Limb (tissue), 2 donors: ENCODE results near the gene TNKS1BP1.
"Not testable (repeated sequence)": the region's sequence is repeated elsewhere in the genome, so short reads cannot be mapped to it uniquely, and the experiment has no call there.

ENCODE experiments used
- DNase-seq, 2 donors: peaks; one replicate each; pipeline ENCODE4 v3.0.0-alpha.2; 2016; ENCODE audit errors: extremely low spot score in 2 of 2

TNKS1BP1 gene, protein sequence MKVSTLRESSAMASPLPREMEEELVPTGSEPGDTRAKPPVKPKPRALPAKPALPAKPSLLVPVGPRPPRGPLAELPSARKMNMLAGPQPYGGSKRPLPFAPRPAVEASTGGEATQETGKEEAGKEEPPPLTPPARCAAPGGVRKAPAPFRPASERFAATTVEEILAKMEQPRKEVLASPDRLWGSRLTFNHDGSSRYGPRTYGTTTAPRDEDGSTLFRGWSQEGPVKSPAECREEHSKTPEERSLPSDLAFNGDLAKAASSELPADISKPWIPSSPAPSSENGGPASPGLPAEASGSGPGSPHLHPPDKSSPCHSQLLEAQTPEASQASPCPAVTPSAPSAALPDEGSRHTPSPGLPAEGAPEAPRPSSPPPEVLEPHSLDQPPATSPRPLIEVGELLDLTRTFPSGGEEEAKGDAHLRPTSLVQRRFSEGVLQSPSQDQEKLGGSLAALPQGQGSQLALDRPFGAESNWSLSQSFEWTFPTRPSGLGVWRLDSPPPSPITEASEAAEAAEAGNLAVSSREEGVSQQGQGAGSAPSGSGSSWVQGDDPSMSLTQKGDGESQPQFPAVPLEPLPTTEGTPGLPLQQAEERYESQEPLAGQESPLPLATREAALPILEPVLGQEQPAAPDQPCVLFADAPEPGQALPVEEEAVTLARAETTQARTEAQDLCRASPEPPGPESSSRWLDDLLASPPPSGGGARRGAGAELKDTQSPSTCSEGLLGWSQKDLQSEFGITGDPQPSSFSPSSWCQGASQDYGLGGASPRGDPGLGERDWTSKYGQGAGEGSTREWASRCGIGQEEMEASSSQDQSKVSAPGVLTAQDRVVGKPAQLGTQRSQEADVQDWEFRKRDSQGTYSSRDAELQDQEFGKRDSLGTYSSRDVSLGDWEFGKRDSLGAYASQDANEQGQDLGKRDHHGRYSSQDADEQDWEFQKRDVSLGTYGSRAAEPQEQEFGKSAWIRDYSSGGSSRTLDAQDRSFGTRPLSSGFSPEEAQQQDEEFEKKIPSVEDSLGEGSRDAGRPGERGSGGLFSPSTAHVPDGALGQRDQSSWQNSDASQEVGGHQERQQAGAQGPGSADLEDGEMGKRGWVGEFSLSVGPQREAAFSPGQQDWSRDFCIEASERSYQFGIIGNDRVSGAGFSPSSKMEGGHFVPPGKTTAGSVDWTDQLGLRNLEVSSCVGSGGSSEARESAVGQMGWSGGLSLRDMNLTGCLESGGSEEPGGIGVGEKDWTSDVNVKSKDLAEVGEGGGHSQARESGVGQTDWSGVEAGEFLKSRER (N-terminal part only)

DNA sequence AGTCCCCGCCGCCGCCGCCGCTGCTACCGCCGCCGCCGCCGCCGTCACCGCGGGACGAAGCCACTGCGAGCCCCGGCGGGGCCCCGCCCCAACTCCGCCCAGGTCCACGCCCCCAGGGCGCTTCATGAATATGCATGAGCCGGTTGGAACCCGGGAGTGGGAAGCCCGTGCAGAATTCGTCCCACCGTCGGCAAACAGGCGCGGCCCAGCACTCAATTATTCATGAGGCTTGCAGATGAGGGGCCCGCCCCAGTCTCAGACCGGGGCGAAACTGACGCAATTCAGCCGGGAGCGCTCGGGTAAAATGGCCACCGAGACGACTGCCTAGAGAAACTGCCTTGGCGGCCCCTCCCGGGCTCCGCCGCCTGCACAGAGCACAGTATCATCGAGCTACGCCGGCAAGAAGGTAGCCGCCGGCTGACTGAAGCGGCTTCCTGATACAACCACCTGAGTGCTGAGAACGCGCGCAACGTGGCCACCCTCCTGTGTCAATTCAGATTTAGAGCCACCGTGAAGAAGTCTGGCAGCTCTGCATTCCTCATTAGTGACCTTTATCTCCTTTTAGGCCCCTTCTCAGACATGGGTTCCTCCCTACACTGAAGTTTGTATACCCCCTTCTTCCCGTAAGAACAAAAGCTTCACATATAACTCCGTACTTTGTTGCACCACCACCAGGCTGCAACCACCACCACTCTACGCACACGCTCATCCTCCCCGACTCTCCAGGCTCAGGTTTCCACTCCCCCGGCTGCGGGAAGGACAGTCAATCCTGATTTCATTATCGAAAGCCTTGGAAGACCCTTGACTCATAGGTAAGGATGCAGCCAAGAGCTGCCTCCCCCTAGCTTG, at the start of gene TNKS1BP1:
TSS of gene TNKS1BP1 (minus strand) at position 67 of the 849 bp plus-strand sequence. CDS start 3,067 bp downstream, outside the sequence.
- DNase-seq, result peak; percentile 96

GRCh38 chr11:57373146-57373545, 48.4 kb upstream of the TNKS1BP1 start:
- no peak for DNase-seq

- DNase-seq, result no peak
Measured at GRCh38 chr11:57370941-57371340, 46.2 kb upstream of the TNKS1BP1 start.

GRCh38 chr11:57370251-57370650, 45.5 kb upstream of the TNKS1BP1 start:
- no peak for DNase-seq

- no peak for DNase-seq
Measured at GRCh38 chr11:57368845-57369232, 44.1 kb upstream of the TNKS1BP1 start.

DNA sequence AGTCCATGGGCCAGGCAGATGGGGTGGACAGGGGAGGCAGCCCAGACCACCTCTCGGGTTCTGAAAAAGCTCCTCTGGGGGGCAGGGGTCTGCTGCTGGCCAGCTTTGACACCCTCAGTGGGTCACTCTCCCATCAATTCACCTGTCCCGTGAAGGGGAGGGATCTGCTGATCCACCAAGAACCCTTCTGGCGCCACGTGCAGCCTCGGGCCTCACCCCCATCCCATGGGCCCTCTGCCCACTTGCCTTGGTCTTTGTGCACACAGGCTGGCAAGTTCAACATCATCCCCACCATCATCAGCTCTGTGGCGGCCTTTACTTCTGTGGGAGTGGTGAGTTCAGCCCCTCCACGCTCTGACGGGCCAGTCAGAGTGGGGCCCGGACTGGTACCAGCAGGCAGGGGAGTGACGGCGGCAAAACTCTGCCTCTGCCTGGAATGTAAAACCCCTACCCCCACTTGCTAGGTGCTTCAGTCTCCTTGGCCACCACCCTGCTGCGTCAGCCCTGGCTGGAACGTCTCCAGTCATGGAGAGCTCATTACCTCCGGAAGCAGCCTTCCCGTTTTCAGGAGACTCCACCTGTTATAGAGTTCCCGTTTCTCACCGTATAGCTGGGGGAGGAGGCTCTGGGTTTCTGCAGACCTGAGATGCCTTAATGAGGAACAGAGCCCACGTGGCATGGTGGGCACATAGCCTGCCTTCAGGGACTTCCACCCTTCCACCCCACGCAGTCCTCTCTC, 43.5 kb upstream of the TNKS1BP1 start:
- no peak for DNase-seq

- no peak for DNase-seq
Measured at GRCh38 chr11:57364851-57365660, 40.3 kb upstream of the TNKS1BP1 start.

GRCh38 chr11:57363131-57364080, 38.7 kb upstream of the TNKS1BP1 start:
- no peak for DNase-seq

- DNase-seq, result no peak
Measured at GRCh38 chr11:57361926-57362325, 37.2 kb upstream of the TNKS1BP1 start.

GRCh38 chr11:57361420-57361819, 36.7 kb upstream of the TNKS1BP1 start:
- DNase-seq, result not testable (repeated sequence)

GRCh38 chr11:57360991-57361390, 36.2 kb upstream of the TNKS1BP1 start:
- no peak for DNase-seq

DNA sequence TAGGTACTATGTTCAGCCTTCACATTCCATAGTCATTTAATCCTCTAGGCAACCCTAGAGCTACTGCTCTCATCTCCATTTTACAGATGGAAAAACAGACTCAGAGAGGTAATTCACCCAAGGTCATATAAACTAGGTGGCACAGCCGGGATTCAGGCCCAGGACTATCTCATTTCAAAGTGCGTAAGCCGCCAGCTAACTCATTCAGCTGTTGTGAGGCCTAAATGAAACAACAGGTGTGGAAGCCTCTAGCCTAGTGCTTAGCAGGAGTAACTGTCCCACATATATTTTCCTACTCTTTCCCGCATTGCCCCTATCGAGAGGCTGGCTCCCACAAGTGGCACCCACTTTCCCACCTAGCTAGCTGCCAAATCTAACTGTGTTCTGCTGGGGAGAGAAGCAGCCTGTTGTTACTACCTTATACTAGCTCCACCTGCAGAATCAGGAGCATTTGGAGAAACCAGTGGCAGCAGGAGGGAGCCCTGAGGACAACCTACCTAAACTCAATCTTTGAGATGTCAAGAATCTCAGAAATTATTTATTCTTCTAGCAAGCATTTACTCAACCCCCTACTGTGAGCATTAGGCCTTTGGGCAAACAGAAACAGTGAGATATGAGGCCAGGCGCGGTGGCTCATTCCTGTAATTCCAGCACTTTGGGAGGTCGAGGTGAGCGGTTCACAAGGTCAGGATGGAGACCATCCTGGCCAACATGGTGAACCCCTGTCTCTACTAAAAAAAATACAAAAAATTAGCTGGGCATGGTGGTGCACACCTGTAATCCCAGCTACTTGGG, 35.3 kb upstream of the TNKS1BP1 start:
- DNase-seq, result no peak

DNA sequence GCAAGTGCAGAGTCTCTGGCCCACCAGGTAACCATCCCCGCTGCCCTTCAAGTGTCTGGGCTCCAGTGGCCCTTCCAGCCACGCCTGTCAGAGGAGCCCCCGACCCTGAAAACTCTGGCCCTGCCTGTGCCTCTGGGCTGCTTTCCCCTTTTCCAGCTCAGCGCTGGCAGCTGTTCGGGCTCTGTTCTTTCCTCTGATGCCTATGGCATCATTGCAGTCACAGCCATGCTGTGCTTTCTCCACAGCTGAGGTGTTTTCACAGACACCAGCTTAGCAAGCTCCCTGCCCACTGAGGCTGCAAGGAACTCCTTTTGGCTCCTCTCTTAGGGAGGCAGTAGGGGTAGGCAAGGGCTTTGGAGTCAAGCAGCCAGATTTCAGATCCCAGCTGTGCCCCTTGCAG, 34.6 kb upstream of the TNKS1BP1 start:
- DNase-seq, result no peak

- no peak for DNase-seq
Measured at GRCh38 chr11:57358991-57359390, 34.2 kb upstream of the TNKS1BP1 start.

GRCh38 chr11:57358543-57358961, 33.8 kb upstream of the TNKS1BP1 start:
- no peak for DNase-seq

GRCh38 chr11:57357856-57358255, 33.1 kb upstream of the TNKS1BP1 start:
- DNase-seq, result no peak

DNA sequence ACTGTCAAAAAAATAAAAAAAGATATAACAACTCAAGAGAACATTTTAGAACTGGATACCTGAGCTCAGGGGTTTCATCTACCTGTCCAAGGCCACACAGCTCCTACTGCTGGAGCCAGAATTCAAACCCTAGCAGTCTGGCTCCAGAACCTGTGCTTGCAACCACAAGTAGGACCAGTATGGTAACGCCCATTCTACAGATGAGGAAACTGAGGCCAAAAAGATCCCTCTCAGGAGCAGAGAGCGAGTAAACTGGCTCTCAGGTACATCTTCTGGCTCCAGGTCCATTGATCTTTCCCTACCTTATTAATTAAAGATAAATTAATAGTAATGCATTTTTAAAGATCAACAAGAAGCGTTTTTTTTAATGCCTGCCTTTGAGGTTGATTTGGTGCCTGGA, 32.6 kb upstream of the TNKS1BP1 start:
- DNase-seq, result no peak
